NCI-H146 (cell line): Measurements from ENCODE around the gene SYT8.
"Not testable (repeated sequence)": the region's sequence is repeated elsewhere in the genome, so short reads cannot be mapped to it uniquely, and the experiment has no call there.

ENCODE experiments used
- DNase-seq: peaks from one replicate; lab custom pipeline; 2025; lab: John Stamatoyannopoulos, UW

Gene SYT8, protein sequence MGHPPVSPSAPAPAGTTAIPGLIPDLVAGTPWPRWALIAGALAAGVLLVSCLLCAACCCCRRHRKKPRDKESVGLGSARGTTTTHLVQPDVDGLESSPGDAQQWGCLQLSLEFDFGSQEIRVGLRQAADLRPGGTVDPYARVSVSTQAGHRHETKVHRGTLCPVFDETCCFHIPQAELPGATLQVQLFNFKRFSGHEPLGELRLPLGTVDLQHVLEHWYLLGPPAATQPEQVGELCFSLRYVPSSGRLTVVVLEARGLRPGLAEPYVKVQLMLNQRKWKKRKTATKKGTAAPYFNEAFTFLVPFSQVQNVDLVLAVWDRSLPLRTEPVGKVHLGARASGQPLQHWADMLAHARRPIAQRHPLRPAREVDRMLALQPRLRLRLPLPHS

DNA sequence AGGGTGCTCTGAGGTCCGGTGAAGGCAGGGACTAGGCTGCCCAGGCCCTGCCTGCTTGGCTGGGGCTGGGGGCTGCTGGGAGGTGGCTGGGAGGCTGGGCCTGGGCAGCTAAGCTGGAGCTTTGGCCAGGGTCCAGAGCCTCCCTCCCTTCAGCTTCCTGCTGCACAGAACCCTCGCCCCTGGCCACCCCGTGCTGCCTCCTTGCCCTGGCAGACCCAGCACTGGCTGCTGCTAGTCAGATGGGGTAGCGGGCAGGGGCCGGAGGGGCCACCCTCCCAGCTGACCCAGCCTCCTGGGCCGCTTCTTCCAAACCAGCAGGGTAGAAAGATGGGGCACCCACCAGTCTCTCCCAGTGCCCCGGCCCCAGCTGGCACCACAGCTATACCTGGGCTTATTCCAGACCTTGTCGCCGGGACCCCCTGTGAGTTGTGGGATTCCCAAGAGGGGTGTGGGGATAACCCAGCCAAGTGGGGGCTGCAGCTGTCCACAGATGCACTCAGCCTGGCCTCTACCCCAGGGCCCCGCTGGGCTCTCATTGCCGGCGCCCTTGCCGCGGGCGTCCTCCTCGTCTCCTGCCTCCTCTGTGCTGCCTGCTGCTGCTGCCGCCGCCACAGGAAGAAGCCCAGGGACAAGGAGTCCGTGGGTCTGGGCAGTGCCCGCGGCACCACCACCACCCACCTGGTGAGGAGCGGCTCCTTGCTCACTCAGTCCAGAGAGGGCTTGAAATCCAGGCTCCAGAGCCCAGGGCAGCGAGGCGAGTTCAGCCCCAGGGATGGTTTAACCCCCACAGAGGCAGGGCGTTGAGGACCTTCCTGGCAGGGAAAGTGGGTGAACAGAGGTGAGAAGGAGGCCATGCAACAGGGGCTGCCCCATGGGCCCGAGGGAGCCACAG is at the start of gene SYT8:
SYT8 (plus strand) TSS at position 212 of the 892 bp plus-strand sequence; CDS start at position 328, 116 bp downstream.
- DNase-seq = no peak

DNA sequence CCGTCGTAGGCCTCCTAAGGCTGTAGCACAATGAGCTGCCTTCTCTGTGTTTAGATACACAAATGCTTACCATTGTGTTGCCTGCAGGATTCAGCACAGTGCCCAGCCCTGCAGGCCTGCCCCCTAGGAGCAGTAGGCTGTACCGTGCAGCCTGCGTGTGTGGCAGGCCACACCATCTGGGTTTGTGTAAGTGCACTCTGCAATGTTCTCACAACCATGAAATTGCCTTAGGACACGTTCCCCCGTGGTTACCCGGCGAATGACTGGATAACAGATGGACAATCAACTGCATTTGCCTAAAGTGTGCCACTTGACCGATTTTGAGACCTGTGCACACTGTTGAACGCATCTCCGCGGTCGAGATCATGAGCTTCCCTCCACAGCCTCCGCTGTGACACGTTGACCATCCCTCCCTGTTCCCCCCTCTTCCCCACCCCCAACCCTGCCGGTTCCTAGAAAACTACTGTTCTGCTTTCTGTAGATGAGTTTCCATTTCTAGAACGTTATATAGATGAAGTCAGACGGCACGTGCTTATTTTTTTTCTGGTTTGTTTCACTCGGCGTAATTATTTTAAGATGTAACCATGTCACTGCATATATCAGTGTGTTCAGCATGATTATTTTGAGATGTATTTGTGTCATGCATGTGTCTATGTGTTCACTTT is 48.9 kb upstream of the SYT8 start:
- no peak for DNase-seq

DNA sequence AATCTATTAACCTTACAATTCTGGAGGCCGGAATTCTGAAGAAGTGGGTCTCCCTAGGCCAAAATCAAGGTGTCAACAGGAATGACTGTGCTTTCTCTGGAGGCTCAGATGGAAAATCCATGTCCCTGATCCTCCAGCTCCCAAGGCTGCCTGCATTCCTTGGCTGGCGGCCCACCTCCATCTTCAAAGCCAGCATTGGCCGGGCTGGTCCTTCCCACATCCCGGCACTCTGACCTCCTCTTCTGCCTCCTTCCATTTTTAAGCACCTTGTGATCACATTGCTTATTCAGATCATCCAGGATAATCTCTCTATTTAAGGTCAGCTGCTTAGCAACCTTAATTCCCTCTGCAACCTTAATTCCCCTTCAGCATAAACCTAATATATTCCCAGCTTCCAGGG is 48.3 kb upstream of the SYT8 start:
- DNase-seq = no peak

DNA sequence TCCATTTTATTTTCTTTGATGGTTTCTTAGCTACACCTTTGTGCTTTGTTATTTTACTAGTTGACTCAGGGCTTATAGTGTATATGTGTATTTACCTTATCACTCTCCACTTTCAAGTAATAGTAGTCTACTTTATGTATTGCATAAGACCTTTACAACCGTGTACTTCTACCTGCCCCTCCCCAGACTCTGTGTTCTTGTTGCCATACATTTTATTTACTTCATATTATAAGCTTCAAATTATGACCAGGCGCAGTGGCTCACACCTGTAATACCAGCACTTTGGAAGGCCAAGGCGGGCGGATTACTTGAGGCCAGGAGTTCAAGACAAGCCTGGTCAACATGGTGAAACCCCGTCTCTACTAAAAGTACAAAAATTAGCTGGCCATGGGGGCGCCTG is 42.9 kb upstream of the SYT8 start:
- DNase-seq = no peak

DNA sequence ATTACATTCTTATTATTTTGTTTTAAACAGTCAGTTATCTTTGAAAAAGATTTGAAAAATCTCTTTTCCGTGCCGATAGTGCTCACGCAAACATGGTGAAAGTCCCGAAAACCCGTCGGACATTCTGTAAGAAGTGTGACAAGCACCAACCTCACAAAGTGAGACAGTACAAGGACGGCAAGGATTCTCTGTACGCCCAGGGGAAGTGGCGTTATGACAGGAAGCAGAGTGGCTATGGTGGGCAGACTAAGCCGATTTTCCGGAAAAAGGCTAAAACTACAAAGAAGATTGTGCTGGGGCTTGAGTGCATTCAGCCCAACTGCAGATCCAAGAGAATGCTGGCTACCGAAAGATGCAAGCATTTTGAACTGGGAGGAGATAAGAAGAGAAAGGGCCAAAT is 42.3 kb upstream of the SYT8 start:
- no peak for DNase-seq

DNA sequence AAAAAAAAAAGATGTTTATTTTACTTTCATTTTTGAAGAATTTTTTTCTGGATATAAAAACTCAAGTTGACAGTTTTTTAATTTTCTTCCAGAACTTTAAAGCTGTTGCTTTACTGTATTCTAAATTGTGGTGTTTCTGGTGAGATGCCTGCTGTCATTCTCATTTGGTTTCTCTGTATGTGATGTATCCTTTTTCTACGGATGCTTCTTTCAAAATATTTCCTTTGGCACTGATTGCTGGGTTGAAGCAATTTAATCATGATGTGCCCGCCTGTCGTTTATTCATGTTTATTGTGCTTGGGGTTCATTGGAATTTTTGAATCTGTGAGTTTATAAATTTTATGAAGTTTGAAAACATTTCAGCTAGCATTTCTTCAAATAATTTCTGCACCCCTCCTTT is 41.7 kb upstream of the SYT8 start:
- no peak for DNase-seq

DNA sequence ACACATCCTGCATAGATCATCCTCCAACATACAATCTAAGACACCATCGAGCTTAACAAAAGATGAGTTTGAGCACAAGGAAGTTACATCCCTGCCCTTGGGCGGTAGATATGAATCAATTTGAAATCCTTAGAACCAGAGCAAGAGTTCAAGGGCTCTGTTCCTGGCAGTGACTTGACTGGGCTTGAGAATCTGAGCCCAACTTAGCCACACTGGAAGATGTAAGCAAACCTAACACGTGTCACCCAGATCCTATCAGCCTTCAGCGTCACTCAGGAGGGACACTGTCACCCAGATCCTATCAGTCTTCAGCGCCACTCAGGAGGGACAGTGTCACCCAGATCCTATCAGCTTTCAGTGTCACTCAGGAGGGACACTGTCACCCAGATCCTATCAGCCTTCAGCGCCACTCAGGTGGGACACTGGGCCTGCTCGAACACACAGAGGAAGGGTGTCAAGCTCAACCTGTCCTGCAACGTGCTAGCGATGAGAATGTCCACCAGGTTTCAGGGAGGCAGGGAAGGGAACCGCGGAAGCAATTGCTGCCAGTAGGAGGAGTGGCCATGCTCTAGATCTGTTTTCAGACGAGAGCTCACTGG is 38.3 kb upstream of the SYT8 start:
- DNase-seq = no peak

DNA sequence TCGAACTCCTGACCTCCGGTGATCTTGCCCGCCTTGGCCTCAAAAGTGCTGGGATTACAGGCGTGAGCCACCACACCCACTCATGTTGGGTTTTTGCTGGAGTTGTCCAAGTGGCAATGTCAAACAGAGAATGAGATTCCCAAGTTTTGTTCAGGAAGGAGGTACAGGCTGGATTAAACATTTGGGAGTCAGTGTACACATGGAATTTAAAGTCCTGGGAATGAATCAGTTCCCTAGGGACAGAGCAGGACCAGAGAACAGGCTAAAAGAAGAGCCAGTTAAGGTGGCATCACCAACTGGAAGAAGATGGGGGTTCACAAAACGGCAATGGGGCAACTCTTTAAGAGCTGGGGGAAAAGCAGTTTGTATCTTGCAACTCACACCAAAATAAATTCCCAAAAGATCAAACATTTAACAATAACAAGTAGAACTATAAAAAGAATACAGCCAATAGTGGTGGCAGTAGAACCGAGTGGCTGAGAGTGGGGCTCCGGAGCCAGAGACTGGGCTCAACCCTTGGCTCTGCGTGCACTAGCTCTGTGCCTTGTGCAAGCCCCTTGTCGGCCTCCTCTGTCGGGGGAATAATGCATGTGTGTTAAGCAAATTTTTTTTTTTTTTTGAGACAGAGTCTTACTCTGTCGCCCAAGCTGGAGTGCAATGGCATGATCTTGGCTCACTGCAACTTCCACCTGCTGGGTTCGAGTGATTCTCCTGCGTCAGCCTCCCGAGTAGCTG is 37.2 kb upstream of the SYT8 start:
- no peak for DNase-seq

DNA sequence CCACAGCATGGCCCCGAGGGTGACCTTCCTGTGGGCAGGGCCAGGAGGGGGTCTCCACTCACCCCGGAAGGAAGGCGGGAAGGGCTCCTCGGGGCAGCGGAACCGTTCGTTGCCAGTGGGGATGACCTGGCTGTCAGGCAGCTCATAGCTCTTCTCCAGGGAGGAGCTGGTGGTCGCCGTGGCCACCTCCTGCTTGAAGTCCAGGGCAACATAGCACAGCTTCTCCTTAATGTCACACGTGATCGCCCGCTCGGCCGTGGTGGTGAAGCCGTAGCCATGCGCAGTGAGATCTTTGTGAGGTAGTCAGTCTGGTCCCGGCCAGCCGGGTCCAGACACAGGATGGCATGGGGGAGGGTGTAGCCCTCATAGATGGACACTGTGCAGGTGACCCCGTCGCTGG is 31.5 kb upstream of the SYT8 start:
- DNase-seq = no peak

DNA sequence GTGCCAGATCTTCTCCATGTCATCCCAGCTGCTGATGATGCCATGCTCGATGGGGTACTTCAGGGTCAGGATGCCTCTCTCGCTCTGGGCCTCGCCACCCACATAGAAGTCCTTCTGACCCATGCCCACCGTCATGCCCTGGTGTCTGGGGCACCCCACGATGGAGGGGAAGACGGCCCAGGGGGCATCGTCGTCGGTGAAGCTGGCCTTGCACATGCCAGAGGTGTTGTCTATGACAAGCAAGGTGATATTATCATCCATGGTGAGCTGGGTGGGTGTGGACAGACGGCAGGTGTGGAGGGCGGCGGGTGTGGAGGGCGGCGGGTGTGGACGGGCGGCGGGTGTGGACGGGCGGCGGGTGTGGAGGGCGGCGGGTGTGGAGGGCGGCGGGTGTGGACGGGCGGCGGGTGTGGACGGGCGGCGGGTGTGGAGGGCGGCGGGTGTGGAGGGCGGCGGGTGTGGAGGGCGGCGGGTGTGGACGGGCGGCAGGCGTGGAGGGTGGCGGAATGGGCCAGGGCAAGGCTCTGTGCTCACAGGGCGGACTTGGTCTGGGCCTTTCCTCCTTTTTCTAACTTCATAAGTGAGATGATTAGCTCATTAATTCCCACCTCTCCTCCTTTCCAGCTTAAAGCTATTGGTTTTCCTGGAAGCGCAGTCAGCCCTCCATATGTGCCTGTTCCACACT is 30.8 kb upstream of the SYT8 start:
- not testable (repeated sequence) for DNase-seq

DNA sequence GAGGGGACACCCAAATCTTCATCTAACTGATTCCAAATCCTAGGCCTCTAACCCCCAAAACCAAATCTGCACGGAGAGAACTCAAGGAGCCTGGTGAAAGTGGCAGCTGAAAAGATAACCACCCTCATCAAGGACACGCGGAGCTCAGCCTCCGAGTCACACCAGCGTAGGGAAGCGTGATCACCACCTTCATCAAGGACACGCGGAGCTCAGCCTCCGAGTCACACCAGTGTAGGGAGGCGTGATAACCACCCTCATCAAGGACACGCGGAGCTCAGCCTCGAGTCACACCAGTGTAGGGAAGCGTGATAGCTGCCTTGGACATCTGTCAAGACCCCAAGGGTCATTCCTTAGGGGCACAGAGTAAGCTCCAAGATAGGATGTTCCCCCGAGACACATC is 29.3 kb upstream of the SYT8 start:
- no peak for DNase-seq

DNA sequence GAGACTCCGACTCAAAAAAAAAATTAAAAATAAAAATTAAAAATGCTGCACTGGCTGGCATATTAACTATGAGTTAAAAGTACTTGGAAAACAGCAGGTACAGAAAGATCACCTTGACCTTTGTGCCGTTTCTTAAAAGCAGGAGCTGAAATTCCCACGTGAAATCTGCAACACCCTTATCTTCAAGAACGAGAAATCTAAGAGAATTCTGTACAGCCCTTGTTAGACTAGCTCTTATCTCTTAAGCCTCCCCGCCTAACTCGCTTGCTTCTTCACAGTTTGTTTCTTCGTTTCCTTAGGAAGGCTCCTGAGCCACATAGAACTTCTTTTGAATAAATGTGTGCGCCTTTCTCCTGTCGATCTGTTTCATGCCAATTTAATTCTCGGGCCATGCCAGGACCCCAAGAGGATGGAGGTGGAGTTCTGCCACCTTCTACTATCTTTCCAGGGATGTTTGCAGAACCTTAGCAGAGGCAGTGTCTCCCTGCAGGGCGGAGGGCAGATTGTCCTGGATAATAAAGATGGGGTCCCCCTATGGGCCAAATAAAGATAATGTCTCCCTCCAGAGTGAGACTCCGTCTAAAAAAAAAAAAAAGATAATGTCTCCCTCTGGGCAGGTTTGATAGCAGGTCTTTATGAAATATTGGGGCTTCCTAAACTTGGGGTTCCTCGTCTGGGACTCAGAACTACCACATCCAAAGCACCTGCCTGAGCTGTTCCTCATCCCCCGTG is 27.4 kb upstream of the SYT8 start:
- DNase-seq = no peak

DNA sequence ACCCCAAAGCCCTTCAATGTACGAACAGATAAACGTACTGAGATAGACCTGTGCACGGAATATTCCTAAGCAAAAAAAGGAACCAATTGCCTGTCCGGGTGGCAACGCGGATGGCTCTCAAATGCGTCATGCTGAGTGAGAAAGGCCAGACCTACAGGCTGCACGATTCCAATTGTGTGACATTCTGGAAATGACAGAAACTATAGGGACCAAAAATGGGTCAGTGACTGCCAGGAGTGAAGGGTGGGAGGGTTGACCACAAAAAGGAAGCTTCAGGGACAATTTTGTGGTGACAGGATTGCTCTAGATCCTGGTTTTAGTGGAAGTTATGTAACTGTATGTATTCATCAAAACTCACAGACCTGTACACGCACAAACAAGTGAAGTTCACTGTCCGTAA is 24.0 kb upstream of the SYT8 start:
- DNase-seq = no peak

DNA sequence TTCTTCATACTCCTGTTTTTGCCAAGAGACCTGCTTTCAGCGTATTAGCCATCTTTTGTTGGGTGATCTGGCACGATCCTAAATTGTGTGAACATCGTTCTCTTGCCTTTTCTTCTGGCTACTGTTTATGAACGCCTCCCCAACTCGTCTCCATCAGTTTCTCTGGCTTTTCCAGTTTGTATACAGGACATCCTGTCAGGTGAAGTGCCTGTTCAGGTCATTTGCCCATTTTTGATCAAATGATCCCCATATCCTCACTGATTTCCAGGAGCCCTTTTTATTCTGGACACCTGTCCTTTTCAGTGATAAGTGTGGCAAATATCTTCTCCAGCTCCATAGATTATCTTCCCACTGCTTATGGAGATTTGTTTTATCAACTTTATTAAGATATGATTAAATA is 22.5 kb upstream of the SYT8 start:
- no peak for DNase-seq

DNA sequence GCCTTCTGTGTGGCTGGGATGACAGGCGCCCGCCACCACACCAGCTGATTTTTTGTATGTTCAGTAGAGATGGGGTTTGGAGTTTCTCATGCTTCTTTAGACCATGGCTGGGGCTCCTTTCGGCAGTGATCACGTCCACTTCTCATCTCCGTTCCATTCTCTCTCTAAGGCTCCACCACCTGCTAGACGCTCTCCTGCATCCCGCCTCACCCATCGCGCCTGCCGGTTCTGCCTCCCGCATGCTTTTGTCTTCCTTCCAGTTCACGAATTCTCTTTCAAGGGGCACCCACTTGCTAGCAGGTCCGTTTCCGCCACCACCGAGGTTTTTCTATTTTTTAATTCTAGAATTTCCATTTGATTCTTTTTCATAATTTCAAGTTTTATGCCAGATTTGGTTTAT is 22.0 kb upstream of the SYT8 start:
- DNase-seq = no peak

DNA sequence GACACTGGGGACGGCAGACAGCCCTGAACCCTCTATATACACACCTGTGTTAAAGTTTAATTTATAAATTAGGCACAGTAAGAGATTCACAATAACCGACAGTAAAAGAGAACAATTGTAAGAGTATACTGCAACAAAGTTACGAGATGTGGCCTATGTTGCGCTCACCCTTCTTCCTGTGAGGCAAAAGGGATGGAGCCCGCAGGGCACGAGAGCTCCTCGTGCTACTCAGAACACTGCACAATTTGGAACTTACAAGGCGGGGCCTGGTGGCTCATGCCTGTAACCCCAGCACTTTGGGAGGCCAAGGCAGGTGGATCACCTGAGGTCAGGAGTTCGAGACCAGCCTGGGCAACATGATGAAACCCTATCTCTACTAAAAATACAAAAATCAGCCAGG is 21.4 kb upstream of the SYT8 start:
- DNase-seq = not testable (repeated sequence)

DNA sequence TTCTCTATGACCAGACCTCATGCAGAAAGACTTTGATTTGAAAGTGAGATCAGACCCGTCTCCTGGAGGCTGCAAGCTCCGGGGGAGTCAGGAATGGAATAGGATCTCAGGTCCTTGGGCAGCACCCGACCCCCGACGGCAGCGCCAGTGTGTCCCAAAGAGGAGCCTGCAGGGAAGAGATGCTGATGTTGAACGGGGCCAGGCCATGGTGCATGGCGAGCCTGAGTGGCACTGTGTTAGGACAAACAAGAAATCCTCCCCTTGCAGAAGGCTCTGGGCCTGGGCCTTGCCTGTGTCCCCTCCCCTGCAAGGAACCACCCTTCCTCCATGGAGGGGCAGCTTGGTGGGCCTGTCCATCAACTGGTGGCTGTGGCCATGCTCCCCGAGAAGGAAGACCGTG is 20.1 kb upstream of the SYT8 start:
- no peak for DNase-seq

DNA sequence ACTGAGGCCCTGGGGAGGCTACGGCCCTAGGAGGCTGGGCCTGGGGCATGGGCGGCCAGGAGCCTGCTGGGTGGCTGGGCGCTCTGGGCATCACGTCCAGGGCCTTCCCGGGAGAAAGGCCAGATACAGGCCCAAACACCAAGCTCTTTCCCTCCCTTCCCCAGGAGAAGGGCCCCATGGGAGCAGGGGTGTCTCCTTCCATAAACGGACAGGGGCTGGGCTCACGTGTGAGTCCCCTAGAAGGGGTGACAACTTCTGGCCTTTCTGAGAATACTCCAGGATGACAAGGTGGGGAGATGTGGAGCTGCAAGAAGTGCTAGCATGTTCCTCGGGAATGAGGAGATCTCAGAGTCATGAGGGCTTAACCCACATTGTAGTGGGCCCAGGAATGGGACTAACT is 19.5 kb upstream of the SYT8 start:
- DNase-seq = no peak

DNA sequence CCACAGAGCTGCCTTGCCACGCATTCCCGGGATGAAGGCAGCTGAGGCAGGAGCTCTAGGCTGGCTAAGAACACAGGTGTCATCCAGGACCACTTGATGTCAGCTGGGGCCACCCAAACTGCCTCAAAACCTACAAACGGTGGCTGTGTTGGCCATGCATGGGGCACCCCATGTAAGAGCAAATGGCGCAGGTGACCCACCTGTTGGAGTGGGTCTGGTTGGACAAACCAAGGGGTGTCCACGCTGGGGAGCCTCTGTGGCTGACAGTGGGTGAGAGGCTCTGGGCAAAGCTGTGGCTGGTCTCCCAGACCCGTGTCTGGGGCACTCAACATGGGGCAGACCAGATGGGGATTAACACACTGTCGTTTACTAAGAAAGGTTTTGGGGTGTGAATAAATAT is 19.0 kb upstream of the SYT8 start:
- no peak for DNase-seq

DNA sequence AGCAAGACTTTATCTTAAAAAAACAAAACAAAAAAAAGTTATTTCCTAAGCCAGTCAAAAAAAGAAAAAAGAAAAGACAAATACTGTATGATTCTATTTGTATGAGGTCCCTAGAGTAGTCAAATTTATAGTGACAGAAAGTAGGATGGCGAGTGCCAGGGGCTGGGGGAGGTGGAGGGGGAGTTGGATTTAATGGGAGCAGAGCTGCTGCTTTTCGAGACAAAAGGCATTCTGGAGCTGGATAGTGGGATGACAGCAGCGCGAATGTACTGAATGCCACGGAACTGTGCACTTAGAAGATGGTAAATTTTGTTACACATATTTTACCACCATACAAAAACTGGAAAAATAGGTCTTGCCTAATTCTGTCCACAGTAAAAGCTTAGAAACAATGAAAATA is 17.8 kb upstream of the SYT8 start:
- DNase-seq = no peak
